Measurements from ENCODE around the gene JAG1.

JAG1 gene

DNA sequence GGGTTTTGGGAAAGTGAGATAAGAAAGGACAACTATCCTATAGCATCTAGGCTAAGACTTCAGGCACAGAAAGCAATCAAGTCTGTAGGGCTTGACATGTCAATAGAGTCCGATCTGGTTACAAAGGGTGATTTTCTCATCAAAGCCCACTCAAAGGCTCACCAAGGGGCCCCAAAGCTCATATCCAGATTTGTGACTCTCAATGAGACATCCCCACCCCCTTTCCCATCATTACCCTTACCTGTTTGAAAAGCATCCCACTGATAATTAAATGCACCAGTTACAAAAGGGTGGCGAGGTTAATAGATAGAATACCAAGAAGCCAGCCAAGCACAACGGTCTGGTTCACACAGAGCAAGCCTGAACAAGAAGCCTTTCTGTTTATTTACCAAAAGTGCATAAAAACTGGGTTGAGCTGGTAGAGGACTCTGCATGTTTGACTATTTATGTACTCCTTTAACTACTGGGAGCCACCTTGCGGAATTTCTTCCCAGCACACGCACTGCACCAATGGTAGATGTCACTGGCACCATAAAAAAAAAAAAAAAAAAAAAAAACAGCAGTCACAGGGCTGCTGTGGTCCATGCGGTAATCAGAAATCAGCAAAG is 6.1 kb downstream of the JAG1 start:
- no peak for DNase-seq (ENCODE audit: low spot score)

DNA sequence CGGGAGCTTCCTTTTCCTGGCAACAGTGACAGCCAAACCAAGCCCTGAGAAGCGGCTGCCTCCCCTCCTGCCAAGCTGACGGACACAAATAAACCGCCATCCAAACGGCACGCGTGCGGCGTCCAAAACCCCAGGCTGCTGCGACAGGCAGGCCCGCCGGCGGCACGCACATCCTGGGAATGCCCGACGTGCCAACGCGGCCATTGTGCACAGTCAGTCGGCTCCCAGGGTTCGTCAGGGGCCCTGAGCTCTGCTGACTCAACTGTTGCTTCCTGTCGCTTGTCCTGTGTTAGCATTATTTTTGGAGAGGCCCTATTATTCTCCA is 6.8 kb downstream of the JAG1 start:
- DNase-seq (ENCODE audit: low spot score), result no peak

DNA sequence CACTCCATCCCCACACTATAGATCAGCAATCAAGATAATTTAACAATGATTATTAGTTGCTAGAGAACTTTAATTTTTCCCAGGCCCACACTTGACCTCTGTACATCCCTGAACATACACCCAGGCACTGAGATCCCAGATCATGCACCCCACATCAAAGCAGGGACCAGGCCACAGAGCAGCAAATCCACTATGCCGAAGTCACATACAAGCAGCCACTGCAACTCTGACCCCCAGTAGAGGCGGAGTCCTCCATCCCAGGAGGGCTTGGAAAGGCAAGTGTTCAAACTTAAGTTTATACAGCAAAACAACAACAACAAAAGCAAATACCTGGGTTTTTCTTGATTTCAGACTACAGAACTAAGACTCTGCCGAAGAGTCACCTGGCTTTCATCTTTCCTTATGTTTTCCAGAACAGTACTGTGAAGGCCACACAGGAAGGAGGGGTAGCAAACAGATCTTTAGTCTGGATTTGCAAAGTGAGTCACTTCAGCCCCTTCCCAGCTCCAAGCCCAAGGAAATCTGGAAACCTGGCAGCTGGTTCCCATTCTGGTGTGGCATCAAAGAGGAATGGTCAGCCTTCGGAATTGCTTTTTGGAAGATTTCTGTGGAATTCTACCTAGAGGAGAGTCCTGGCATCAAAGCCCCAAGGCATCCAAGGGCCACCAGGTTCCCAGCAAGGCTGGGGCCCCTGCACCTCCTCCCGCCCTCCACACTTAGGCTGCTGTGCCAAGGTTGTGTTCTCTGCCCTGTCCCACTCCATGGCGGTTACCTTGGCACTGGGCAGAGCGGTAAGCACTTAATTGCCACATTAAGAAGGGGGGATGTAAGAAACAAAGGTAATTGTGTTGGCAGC is 7.3 kb downstream of the JAG1 start:
- DNase-seq (ENCODE audit: low spot score), result no peak

DNA sequence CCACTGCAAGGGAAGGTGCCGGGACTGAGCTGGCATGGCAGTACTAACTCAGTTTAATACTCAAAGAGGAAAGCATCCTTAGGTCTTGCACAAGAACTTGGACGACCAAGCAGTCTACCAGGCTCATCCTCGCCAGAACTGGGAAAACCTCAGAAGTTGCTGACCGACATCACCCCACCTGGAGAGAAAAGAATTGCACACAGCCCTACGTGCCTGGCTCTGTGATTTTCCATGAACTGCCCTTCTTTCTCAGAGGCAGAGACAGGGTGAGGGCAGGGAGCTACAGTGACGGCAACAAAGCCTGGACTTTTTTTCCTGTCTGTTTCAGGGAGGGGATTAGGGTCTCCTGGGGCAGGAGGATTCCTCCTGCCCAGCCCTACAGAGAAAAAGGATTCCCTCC is 8.0 kb downstream of the JAG1 start:
- DNase-seq (ENCODE audit: low spot score), result no peak

DNA sequence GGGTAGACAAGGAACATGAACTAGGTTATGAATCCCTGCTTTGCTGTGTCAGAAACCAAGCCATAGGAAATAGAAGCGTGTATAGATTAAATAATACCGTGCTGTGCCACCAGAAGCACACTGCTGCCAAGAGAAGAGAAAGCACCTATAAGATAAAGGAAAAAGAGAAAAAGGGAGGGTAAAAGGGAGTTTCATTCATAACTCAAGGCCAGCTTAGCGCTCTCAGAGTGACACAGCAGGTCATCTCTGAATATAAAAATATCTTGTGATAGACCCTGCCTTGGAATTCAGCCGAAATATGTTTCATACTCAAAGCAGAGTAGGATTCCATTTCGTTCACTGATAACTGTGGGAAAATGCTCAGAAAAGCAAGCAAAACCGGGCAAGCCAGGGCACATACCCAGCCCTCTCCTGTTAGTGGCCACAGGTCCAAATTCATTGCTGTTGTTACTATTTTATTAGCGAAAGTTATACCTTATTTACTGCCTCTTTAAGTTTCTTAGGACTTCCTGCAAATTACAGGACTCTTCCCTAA is 8.7 kb downstream of the JAG1 start:
- DNase-seq (ENCODE audit: low spot score), result no peak

DNA sequence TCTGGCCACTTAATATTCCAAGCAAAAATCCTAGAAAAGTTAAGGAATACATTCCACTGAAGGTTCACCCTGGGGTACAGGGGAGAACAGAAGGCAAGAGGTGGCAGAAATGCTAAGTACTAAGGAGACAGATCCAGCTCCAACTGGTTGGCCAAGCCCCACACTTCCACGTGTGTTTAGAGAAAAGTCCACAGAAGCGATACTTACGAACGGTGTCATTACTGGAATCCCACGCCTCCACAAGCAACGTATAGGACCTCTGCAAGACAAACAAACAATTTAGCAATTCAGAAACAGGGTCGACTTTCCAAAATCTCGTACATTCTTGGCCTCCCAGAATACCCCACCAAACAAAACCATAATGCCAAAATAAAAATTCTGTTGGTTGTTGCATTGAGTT is 10.0 kb downstream of the JAG1 start:
- no peak for DNase-seq (ENCODE audit: low spot score)

DNA sequence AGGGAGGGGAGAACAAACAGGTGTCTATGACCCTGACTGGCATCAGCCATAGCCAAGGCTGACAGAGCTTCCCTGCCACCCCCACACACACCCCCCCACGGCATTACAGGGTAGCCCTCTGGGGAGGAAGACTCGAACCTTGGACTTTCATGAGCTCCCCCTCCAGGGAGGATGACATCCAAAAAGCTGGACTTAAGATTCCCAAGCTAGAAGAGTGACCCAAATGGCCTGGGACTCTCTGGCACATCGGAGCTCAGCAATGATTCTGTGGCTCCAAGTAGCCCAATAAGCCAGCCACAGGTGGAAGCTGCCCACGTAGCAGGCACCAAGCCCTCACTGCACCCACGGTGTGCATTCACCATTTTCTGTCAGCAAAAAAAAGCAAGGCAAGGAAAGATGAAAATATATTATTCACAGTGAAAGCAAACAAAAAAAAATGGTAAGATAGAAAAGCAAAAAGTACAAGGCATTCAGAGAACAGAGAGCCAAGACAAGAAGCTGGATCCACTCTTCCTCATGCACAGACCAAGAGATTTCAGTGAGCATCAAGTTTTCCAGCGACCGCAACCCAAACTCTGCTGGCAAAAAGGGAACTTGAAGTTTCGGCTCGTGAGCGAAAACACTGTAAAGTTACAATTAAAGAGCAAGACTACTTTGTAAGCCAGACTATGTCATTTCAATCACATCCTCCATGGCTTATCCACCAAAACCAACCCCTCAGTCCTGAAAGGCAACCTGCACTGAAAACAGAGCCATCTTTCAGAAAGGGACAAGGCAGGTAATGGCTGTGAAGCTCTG is 10.9 kb downstream of the JAG1 start:
- no peak for DNase-seq (ENCODE audit: low spot score)

DNA sequence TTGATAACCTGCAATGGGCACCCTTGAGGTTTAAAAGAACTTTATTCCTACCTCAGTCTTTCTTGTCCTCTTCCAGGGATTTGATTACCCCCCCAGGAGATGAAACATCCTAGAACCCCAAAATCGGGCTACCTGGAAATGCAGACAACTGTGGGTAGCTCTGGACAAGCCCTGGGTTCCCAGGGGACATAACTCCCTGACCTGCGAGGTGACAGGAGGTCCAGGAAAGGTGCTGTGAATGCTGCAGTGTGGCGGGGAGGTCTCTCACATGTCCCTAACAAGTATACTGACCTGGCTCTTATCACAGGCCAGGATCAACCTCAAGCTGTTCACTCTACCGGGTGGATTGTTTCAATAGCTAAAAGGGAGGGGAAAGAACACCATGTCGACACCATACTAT is 11.6 kb downstream of the JAG1 start:
- no peak for DNase-seq (ENCODE audit: low spot score)

DNA sequence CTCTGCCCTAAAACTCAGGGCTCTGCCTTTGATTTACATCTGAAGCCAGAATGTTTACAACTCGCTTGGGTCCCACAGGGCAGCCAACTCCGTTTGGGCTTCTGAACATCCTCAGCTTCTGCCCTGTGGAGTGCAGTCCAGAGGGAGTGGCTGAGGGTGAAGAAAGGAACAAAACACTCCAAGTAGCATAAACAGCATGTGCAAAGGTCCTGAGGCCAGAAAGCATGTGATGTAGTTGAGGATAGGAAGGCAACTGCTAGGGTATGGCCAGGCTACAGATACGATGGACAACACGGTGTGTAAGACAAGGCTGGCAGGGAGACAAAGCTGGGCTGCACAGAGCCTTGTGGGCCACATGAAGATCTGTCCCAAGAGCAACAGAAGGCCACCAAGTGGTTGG is 12.5 kb downstream of the JAG1 start:
- no peak for DNase-seq (ENCODE audit: low spot score)

DNA sequence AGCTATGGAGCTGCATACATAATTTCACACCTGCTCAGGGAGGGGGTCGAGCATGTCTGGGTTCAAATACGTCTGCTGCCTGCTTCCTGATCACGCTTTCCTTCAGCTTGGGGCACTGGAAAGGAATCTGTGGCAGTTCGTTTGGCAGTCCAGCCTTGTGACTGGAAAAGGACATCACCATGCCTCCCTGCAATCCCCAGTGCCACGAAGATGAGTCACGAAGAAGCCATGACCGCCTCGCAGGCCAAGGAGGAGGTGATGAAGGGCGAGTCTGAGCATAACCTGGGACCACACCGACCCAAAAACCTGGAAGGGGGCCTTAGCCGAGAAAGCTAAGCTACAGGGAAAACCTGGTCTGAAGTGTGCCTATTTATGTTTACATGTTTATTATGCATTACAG is 13.1 kb downstream of the JAG1 start:
- DNase-seq (ENCODE audit: low spot score), result no peak

DNA sequence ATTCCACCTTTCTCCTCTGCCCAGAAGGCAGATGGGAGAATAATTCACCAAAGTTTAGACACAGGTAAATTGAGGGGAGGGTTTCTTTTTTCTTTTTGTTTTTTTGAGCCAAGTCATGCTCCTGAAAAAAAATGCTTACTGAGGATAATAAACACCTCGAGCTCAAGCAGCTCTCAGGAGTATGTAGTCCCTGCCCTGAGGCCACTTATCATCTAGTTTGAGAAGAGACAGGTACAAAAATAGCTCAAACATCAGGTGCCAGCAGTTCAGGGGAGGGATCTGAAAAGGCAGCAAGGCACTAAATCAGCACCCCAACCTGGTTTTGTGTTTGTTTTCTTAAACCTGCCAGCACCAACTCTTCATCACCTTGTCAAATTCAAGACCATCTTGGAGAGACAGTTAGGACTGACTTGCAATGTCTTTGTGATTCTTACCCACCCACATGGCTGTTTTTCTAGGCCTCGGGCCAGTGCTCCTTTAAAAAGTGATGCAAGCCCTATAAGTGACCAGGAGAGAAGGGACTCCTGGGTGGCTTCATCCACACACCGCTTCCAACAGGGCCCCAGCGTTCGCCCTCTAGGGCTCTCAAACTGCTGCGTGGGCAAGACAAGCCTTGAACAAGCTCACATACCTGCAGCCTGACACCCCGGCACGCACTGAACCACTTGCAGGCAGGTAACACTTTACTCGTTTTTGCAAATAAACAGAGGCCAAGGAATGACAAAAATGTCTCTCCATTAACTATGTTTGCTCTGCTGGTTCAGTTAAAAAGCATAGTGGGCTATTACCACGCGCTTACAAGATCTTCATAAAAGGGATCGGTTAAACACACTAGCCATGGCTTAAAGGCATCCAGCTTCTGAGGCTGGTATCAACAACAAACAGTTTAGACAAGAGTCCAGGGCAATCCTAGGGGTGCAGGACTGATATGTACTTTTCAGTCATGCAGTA is 13.9 kb downstream of the JAG1 start:
- no peak for DNase-seq (ENCODE audit: low spot score)

DNA sequence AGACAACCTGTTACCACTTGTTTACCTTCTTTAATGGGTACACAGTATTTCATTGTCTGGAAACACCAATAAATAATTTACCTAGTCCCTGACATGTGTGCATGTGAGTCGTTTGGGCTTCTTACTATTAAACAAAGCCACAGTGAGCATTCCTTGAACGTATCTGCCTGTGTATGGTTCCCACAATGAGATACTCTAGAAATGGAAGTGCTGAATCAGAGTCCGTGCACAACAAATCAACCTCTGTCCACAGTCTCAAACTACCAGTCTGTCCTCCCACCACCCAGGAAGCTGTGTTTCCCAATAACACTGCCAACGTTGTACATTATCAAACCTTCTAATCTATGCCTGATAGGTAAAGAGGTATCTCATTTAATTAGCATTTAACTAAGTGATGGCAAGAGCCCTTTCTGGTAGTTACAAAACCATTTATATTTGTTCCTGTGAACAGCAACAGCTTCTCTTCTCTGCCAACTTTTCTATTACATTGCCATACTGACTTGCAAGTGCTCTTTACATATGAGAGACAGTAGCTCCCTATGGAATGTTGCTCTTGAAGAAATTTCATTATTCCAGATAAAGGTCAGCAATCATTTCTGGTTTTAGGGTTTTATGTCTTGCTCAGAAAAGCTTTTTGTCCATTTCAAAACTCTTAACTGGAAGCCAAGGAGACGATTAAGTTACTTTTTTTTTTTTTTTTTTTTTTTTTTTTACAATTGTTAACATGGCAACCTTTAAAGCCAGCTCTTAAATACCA is 14.7 kb downstream of the JAG1 start:
- no peak for DNase-seq (ENCODE audit: low spot score)

DNA sequence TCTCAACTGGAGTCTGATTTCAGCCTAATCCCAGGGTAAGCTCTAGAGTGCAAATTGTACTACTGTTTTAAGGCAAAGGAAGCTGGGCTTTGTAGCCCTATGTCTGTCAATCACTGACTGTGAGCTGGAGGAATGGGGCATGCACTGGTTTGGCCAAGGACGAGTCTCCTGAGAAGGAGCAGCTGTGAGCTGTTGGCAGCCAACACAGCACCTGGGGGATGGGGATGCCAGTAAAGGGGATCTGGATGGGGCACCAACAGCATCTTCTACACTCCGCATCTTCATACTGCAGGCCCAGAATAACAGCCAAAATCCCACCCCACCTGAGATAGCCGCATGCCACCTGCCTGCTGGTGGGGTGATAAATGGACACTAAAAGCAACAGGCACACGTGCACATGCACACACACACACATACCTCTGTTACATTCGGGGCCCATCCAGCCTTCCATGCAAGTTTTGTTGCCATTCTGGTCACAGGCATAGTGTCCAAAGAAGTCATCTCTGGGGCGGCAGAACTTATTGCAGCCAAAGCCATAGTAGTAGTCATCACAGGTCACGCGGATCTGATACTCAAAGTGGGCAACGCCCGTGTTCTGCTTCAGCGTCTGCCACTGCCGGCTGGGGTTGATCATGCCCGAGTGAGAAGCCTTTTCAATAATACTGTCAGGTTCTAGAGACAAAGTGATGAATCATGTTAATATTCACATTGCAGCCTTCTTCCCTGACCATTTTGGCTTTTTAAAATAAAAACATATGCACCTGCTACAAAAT is 15.6 kb downstream of the JAG1 start:
- DNase-seq (ENCODE audit: low spot score), result no peak

DNA sequence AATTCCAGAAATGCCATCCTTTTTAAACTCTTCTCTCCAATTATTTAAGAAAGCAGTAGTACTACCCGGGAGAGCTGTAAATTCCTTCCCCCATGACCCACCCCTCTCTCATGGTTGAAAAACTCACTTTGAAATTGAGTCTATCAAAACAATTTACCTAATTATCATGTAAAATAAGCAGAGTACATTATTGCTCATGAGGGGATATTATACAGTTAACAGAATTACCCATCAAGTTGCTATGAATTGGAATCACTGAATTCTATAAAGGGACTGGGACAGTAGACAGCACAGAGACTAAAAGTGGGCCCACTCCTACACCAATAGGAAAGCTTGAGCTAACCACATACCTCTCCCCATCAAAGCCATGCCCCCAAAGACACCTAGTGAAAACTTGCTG is 16.3 kb downstream of the JAG1 start:
- no peak for DNase-seq (ENCODE audit: low spot score)

DNA sequence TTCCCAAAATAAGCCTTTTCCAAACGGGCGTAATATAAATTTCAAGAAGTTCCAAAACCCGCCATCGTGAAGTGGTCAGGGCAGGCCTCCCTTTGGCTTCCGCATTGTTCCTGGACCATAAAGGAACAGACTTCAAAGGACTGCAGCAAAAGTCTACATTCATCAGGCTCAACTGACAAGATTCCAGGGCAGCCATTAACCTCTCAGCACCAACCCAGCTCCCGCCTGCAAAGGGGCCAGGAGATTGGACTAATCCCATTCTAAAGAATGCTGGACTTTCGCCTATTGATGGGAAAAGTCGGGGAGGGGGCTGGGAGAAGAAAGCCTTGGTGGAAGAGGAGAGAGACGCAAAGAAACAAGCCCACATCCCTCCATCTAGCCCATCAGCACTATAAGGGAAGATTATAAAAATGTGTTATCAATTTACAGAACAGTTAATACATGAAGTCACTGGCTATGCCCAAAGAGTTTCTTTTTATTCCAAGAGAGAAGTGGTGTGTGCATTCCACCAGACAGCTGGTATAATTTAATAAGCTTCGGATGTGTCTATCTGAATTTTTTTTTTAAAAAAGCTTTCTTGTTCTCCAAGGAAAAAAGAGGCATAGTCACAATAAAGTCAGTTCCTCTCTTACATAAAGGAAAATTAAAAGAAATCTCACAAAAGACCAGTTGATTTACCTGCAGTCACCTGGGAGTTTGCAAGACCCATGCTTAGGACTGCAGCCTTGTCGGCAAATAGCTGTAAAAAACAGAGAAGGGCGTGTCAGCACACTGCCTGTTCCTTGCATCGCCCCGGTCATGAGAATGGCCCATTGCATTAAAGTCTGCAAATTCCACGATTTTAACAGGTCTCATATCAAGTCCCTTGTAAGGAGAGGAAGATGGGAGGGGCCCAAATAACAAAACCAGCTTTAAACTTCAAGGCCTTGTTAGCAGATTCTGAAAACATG is 17.8 kb downstream of the JAG1 start:
- no peak for DNase-seq (ENCODE audit: low spot score)

DNA sequence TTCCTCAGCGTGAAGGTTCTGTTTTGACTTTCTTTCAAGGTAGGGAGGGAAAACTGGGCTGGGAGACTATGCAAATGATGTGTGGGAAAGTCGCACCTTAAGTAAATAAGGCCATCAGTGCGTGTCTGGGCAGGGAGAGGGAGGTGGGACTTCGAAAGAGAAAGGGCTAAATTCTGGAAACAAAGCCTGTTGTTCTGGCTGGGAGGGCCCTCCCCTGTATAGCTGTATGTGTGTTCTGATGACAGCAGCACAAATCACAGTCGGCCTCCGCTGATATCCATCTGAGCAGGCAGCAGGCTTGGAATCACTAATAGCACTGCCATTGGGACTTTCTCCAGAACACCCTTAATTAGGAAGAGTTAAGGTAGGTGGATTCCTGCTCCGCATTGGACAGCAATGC is 19.2 kb downstream of the JAG1 start:
- no peak for DNase-seq (ENCODE audit: low spot score)

DNA sequence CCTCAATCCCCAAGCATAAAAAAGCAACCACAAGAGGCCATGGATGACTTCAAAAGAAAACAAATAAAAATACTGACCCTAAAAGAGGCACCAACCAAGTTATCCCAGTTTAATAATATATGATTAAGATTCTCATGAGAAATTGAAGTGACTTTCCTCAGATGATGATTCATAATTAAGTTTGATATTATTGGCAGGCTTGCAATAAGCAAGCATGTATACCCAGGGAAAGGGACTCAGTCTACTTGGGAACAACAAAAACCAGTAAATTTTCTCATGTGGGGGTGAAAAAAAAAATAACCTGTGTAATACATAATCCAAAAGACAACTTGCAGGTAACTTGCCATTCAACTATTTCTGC is 19.6 kb downstream of the JAG1 start:
- DNase-seq (ENCODE audit: low spot score), result no peak

DNA sequence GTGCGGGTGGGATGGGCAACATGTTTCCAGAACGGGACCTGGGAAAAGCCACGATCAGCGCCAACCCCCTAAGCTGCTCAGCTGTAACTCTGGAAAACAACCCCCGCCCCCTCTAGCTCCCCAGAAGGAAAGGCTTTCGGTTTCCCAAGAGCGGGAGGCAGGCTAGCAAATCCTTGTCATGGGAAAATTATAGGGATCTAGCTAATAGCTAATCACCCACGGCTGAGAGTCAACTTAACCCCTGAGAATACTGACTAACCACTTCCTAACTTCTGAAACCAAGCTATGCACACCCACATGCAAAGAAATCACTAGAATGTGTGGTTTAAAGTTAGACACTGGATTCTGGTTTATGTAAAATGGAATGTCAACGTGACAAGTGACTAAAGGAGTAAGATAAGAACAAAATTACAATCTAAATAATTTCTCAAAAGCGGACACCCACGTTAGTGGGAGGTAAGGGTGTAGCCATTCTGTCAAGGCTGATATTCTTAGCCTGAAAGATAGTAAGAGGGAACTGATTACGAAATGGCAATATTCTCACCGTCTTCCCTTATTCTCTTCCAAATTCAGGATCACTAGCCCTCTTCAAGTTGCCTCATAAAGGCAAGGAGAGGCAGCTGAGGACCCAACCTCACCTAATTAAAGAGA is 20.1 kb downstream of the JAG1 start:
- DNase-seq (ENCODE audit: low spot score), result no peak

Measured in COLO829 (cell line).